DOHH2 (cell line): ENCODE data around the gene TNFRSF6B.

Source experiments
- H3F3A ChIP-seq: fragments of 200-600 bp; sonication (generic), shearing (Covaris generic); 2 replicates; pipeline ENCODE4 v1.6.0; 2016; ENCODE audit warnings: antibody characterized with exemption, mild to moderate bottlenecking; ENCODE audit not compliant: control insufficient read depth, insufficient read depth
- H3K27ac ChIP-seq: fragments of 200-600 bp; sonication (generic); 2 replicates; pipeline ENCODE4 v1.5.1; 2014; ENCODE audit warnings: low read depth, mild to moderate bottlenecking, low read length, moderate library complexity
- H3K27me3 ChIP-seq: fragments of 200-600 bp; sonication (generic); 2 replicates; pipeline ENCODE4 v1.6.1; 2014; ENCODE audit warnings: mild to moderate bottlenecking, low read length, mixed read lengths; ENCODE audit not compliant: control insufficient read depth
- H3K36me3 ChIP-seq: fragments of 200-600 bp; sonication (generic); 2 replicates; pipeline ENCODE4 v1.6.1; 2014; ENCODE audit warnings: mild to moderate bottlenecking, low read length, moderate library complexity, mixed read lengths; ENCODE audit not compliant: control insufficient read depth
- H3K4me1 ChIP-seq: fragments of 200-600 bp; sonication (generic); 2 replicates; pipeline ENCODE4 v1.6.1; 2014; ENCODE audit warnings: mild to moderate bottlenecking, low read length, mixed read lengths; ENCODE audit not compliant: control insufficient read depth
- H3K4me2 ChIP-seq: fragments of 200-600 bp; sonication (generic); 2 replicates; pipeline ENCODE4 v1.6.0; 2014; ENCODE audit warnings: mild to moderate bottlenecking, low read length, moderate library complexity
- H3K4me3 ChIP-seq: fragments of 200-600 bp; sonication (generic); 2 replicates; pipeline ENCODE4 v1.5.1; 2014; ENCODE audit warnings: mild to moderate bottlenecking, low read length, mixed read lengths
- H3K79me2 ChIP-seq: fragments of 200-600 bp; sonication (generic); 2 replicates; pipeline ENCODE4 v1.6.1; 2014; ENCODE audit warnings: mild to moderate bottlenecking, low read length, mixed read lengths; ENCODE audit not compliant: control insufficient read depth
- H3K9me2 ChIP-seq: fragments of 200-600 bp; sonication (generic); replicated peaks from 2 replicates; pipeline ENCODE4 v1.6.1; 2014; ENCODE audit warnings: mild to moderate bottlenecking, low read length, mixed read lengths; ENCODE audit not compliant: control insufficient read depth
- H3K9me3 ChIP-seq: fragments of 200-600 bp; sonication (generic); 2 replicates; pipeline ENCODE4 v1.6.1; 2014; ENCODE audit warnings: antibody characterized with exemption, low read length, mixed read lengths; ENCODE audit not compliant: control insufficient read depth, insufficient read depth
- H4K20me1 ChIP-seq: fragments of 200-600 bp; sonication (generic); 2 replicates; pipeline ENCODE4 v1.6.0; 2014; ENCODE audit warnings: low read depth, mild to moderate bottlenecking, antibody characterized with exemption, low read length, moderate library complexity; ENCODE audit not compliant: control insufficient read depth, insufficient read depth
- CTCF ChIP-seq: fragments of 200-600 bp; sonication (generic); IDR thresholded peaks from one replicate; pipeline ENCODE4 v1.5.1; 2014; ENCODE audit warnings: antibody characterized with exemption, mild to moderate bottlenecking, low read depth, low read length; ENCODE audit not compliant: poor library complexity, severe bottlenecking
- EZH2phosphoT487 ChIP-seq: fragments of 200-600 bp; sonication (generic); IDR thresholded peaks from 2 replicates; pipeline ENCODE4 v1.6.1; 2017; ENCODE audit warnings: borderline replicate concordance, mild to moderate bottlenecking, antibody characterized with exemption, low read length, moderate library complexity, mixed read lengths

Gene TNFRSF6B

GRCh38 chr20:63664143-63664851, 32.2 kb upstream of the TNFRSF6B start:
- Histone ChIP-seq H3K27me3 (no peaks in the 10 kb centered on the region), H3K36me3 (peaks cover 59% of the 10 kb centered on the region)

GRCh38 chr20:63664861-63665594, 31.4 kb upstream of the TNFRSF6B start:
- Histone ChIP-seq H3K79me2 (peaks cover 7% of the 10 kb centered on the region; the same call in 1 of the 2 replicates), H3K27me3 (no peaks in the 10 kb centered on the region)

More at GRCh38 chr20:63664143-63664851, 32.2 kb upstream of the TNFRSF6B start:
- Histone ChIP-seq H3K79me2 (peaks cover 15% of the 10 kb centered on the region), H3K9me2 (no peaks in the 10 kb centered on the region), H3K27ac (no peak overlapping the region), H3F3A (no peaks in the 10 kb centered on the region), H3K4me1 (peaks cover 3% of the 10 kb centered on the region), H3K4me3 (no peak overlapping the region), H4K20me1 (peaks cover 3% of the 10 kb centered on the region; the same call in 1 of the 2 replicates), H3K4me2 (no peak overlapping the region), H3K9me3 (no peaks in the 10 kb centered on the region)
- TF ChIP-seq CTCF, result no peak
- no peak for TF ChIP-seq EZH2phosphoT487

GRCh38 chr20:63665708-63666107, 30.7 kb upstream of the TNFRSF6B start:
- TF ChIP-seq CTCF, result no peak
- TF ChIP-seq EZH2phosphoT487, result no peak
- Histone ChIP-seq H3K36me3 (peaks cover 59% of the 10 kb centered on the region), H3K79me2 (peaks cover 2% of the 10 kb centered on the region; the same call in 1 of the 2 replicates), H3F3A (no peaks in the 10 kb centered on the region), H3K4me2 (no peak overlapping the region), H3K9me3 (no peaks in the 10 kb centered on the region), H3K27ac (no peak overlapping the region), H3K4me3 (no peak overlapping the region), H4K20me1 (no peaks in the 10 kb centered on the region), H3K9me2 (no peaks in the 10 kb centered on the region), H3K4me1 (no peaks in the 10 kb centered on the region), H3K27me3 (no peaks in the 10 kb centered on the region)

More at GRCh38 chr20:63664861-63665594, 31.4 kb upstream of the TNFRSF6B start:
- Histone ChIP-seq H3K36me3 (peaks cover 59% of the 10 kb centered on the region), H3K9me2 (no peaks in the 10 kb centered on the region), H4K20me1 (no peaks in the 10 kb centered on the region), H3K4me2 (no peak overlapping the region), H3F3A (no peaks in the 10 kb centered on the region), H3K4me3 (no peak overlapping the region), H3K9me3 (no peaks in the 10 kb centered on the region), H3K4me1 (no peaks in the 10 kb centered on the region), H3K27ac (no peak overlapping the region)
- TF ChIP-seq EZH2phosphoT487 (no peak), CTCF (no peak)
